HepG2 (cell line): ENCODE measurements around the gene DGCR8. TPM values are rescaled to one million over a fixed set of nuclear protein-coding genes. Genes with fewer than 3 reads are reported as not detected.

Source experiments
- ATAC-seq: fragments of 200-7000 bp; cut with Tn5 transposase; 3 replicates; pipeline ENCODE4 v1.9.1; 2020; ENCODE audit warnings: mild to moderate bottlenecking, moderate library complexity
- BruUV-seq: library from RNA; stranded (reverse); fragments of 400-500 nt; replicated peaks from 2 replicates; lab custom pipeline; 2021; lab: Mats Ljungman, UMichigan
- CTCF ChIA-PET: fragments of 300-600 bp; formaldehyde crosslinking; extraction: SDS; loops from one replicate; lab custom pipeline; 2021; ENCODE audit warnings: low total read pairs, inconsistent platforms, low intra/inter-chr PET ratio; lab: Yijun Ruan, JAX
- POLR2A ChIA-PET: fragments of 350-600 bp; sonication (Branson Sonifier 250); formaldehyde crosslinking; loops from one replicate; lab custom pipeline; 2020; ENCODE audit warnings: antibody characterized with exemption, inconsistent platforms; lab: Yijun Ruan, JAX
- DNase-seq: peaks from one replicate; pipeline ENCODE4 v3.0.0-alpha.2; 2015; ENCODE audit warnings: low spot score
- FAIRE-seq: peaks from 3 replicates; lab custom pipeline; 2011; peaks lifted over from hg19 to GRCh38; lab: Jason Lieb, UNC
- H2AFZ ChIP-seq: one replicate; pipeline ENCODE4 v1.6.1; 2011; ENCODE audit warnings: low read length, inconsistent platforms
- H3K27ac ChIP-seq: fragments of 300-600 bp; 3 replicates; pipeline ENCODE4 v1.8.0; 2011; ENCODE audit warnings: mixed run types, mild to moderate bottlenecking, mixed read lengths, low read length, inconsistent platforms; ENCODE audit not compliant: insufficient read depth; ENCODE audit errors: extremely low read length
- H3K27me3 ChIP-seq, 2 experiments: fragments of 200-600 bp in 1 of 2; 2 replicates in 1 of 2; 3 replicates in 1 of 2; pipeline versions ENCODE4 v1.6.0 to v1.8.0; 2011; ENCODE audit warnings: low read length in 2 of 2, mild to moderate bottlenecking in 2 of 2, moderate library complexity in 2 of 2, inconsistent platforms in 1 of 2; ENCODE audit not compliant: insufficient read depth in 2 of 2, control insufficient read depth in 1 of 2
- H3K36me3 ChIP-seq, 2 experiments: fragments of 200-600 bp in 1 of 2; replicated peaks in 1 of 2; 2 replicates in 1 of 2; 3 replicates in 1 of 2; pipeline versions ENCODE4 v1.5.1 to v1.8.0; 2011; ENCODE audit warnings: low read length in 2 of 2, inconsistent platforms in 1 of 2; ENCODE audit not compliant: insufficient read depth in 2 of 2, control insufficient read depth in 1 of 2
- H3K4me1 ChIP-seq: 2 replicates; pipeline ENCODE4 v1.5.1; 2012; ENCODE audit warnings: low read length, inconsistent platforms; ENCODE audit not compliant: insufficient read depth
- H3K4me2 ChIP-seq: 2 replicates; pipeline ENCODE4 v1.6.0; 2011; ENCODE audit warnings: low read depth, low read length, inconsistent platforms
- H3K4me3 ChIP-seq, 3 experiments: fragments of 200-600 bp in 1 of 3; sonication (generic), shearing (Covaris generic) in 1 of 3; replicated peaks in 1 of 3; 2 replicates each; pipeline ENCODE4 v1.5.1; 2011 to 2016; ENCODE audit warnings: low read length in 3 of 3, inconsistent platforms in 2 of 3, low read depth in 2 of 3, mild to moderate bottlenecking in 2 of 3, control low read depth in 1 of 3, mixed read lengths in 1 of 3; ENCODE audit not compliant: insufficient read depth in 1 of 3
- H3K79me2 ChIP-seq: one replicate; pipeline ENCODE4 v1.6.1; 2011; ENCODE audit warnings: low read length, inconsistent platforms; ENCODE audit not compliant: insufficient read depth
- H3K9ac ChIP-seq: 2 replicates; pipeline ENCODE4 v1.6.0; 2011; ENCODE audit warnings: mild to moderate bottlenecking, low read depth, low read length, inconsistent platforms; ENCODE audit not compliant: insufficient read depth
- H3K9me3 ChIP-seq: 2 replicates; pipeline ENCODE4 v1.5.1; 2012; ENCODE audit warnings: mild to moderate bottlenecking, low read length
- H4K20me1 ChIP-seq: 2 replicates; pipeline ENCODE4 v1.6.0; 2011; ENCODE audit warnings: inconsistent platforms, mild to moderate bottlenecking, low read length, moderate library complexity; ENCODE audit not compliant: insufficient read depth
- CREB1 ChIP-seq, 2 experiments: fragments of 450-650 bp in 1 of 2; IDR thresholded peaks; 2 replicates each; pipeline ENCODE4 v1.6.1; 2016 to 2017; ENCODE audit warnings: control low read depth in 1 of 2, mild to moderate bottlenecking in 1 of 2, missing compliant biosample characterization in 1 of 2, missing genetic modification characterization in 1 of 2
- FOXP1 ChIP-seq, 2 experiments: fragments of 450-650 bp in 1 of 2; IDR thresholded peaks; 2 replicates each; pipeline ENCODE4 v1.6.1; 2017 to 2018; ENCODE audit warnings: antibody characterized with exemption in 1 of 2
- MXD4 ChIP-seq: IDR thresholded peaks from 2 replicates; pipeline ENCODE4 v1.6.1; 2016; ENCODE audit warnings: mild to moderate bottlenecking, missing biosample characterization, missing genetic modification reagents
- SETDB1 ChIP-seq: sonication (generic); formaldehyde crosslinking; IDR thresholded peaks from 2 replicates; pipeline ENCODE4 v1.5.1; 2020; ENCODE audit warnings: missing genetic modification reagents, mild to moderate bottlenecking, borderline replicate concordance
- SPEN ChIP-seq: sonication (generic); formaldehyde crosslinking; IDR thresholded peaks from 2 replicates; pipeline ENCODE4 v1.5.1; 2020; ENCODE audit warnings: low read depth, mild to moderate bottlenecking, missing genetic modification reagents
- TCF7L2 ChIP-seq: IDR thresholded peaks from 2 replicates; pipeline ENCODE4 v1.6.1; 2011; ENCODE audit warnings: mild to moderate bottlenecking, low read depth, low read length, moderate library complexity
- ZBTB1 ChIP-seq: sonication (generic); formaldehyde crosslinking; IDR thresholded peaks from 2 replicates; pipeline ENCODE4 v1.4.0; 2020; ENCODE audit warnings: missing genetic modification reagents, borderline replicate concordance
- ZGPAT ChIP-seq: IDR thresholded peaks from 2 replicates; pipeline ENCODE4 v1.6.1; 2016; ENCODE audit warnings: mild to moderate bottlenecking
- ZNF232 ChIP-seq: sonication (generic); formaldehyde crosslinking; IDR thresholded peaks from 2 replicates; pipeline ENCODE4 v1.4.0; 2020; ENCODE audit warnings: missing genetic modification reagents, borderline replicate concordance
- ZNF687 ChIP-seq: sonication (generic); formaldehyde crosslinking; IDR thresholded peaks from 2 replicates; pipeline ENCODE4 v1.5.1; 2020; ENCODE audit warnings: mild to moderate bottlenecking, missing genetic modification reagents, moderate library complexity
- WGBS: methylation state at CpG from one replicate; pipeline ENCODE4 v1.1.6; 2017; ENCODE audit warnings: low lambda C conversion rate; 5-methylcytosine and 5-hydroxymethylcytosine counted together
- in situ Hi-C: cut with HindIII; loops from 2 replicates; pipeline ENCODE4 v1.10.0; 2017; ENCODE audit warnings: low pct_unique_long_range_greater_than_20kb; ENCODE audit not compliant: extremely low pct_ligation_motif_present
- intact Hi-C: fragments of 100-400 bp; cut with micrococcal nuclease; formaldehyde crosslinking; loops from one replicate; pipeline ENCODE4 v1.10.0; 2022; ENCODE audit not compliant: unreplicated experiment
- polyA plus RNA-seq, 8 experiments: library from polyadenylated mRNA; depleted of rRNA in 3 of 8; stranded (reverse) in 7 of 8; unstranded in 1 of 8; fragments of >200 nt; fragmentation: Illumina TruSeq in 4 of 8; extraction: Trizol in 4 of 8; gene quantifications; 2 replicates each; pipeline versions ENCODE4 v1.2.1 to v1.2.3, GENCODE V29; 2011 to 2016; ENCODE audit warnings: low read depth in 4 of 8, missing spikeins in 1 of 8, mixed read lengths in 1 of 8; ENCODE audit not compliant: insufficient read depth in 1 of 8
- total RNA-seq, 5 experiments: library from RNA; depleted of rRNA; stranded (reverse); fragments of >200 nt; fragmentation: Illumina TruSeq; extraction: Trizol; gene quantifications; 2 replicates each; pipeline ENCODE4 v1.2.3, GENCODE V29; 2016; ENCODE audit warnings: low read depth in 1 of 5
- TF ChIP-seq, protein P1 (sequence below): sonication (generic); formaldehyde crosslinking; IDR thresholded peaks from 2 replicates; pipeline ENCODE4 v1.5.0; 2020; ENCODE audit warnings: missing genetic modification reagents
- TF ChIP-seq, protein P2 (sequence below): IDR thresholded peaks from 2 replicates; pipeline ENCODE4 v1.6.1; 2016

Gene DGCR8
- total and polyA plus RNA-seq, 2 of the 13 experiments (the other 11 are each of a cell fraction or from before 2014, with no cell fraction given) = 10.2 to 23.2 TPM

DNA sequence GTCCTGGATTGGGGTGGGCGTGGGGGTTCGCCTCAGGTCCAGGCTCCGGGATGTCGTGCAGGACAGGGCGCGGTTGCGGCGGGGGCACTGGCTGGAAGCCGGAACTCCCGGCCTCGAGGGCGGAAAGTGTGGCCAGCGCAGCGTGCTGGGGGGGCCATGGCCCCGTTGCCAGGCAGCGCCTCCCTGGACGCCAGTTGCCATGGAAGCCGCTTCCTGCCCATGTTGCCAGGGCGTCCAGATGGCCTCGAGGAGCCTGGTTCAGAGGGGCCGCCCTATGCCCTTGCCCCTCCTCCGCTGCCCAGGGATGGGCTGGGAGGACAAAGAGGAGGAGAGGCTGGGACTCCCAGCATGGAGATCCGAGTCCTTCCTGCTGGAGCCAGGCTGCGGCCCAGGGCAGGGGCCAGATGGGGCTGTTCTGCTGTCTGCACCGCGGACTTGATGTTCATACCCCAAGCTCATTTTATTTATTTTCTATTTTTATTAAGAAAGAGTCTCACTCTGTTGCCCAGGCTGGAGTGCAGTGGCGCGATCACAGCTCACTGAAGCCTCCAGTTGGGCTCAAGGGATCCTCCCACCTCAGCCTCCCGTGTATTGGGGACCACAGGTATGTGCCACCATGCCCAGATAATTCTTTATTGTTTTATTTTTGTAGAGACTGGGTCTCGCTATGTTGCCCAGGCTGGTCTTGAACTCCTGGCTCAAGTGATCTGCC is 75.4 kb downstream of the DGCR8 start (continued):
- TF ChIP-seq MXD4 (CRISPR knock-in tag) (no peak), ZNF687 (CRISPR knock-in tag) (0 out of 2 replicates have a peak, but pooled peaks have one; percentile 7), FOXP1 (IDR thresholded peaks at IDR 0.05) (no peak), FOXP1 (CRISPR knock-in tag; IDR thresholded peaks at IDR 0.05) (no peak)
- TF ChIP-seq, protein P1, sequence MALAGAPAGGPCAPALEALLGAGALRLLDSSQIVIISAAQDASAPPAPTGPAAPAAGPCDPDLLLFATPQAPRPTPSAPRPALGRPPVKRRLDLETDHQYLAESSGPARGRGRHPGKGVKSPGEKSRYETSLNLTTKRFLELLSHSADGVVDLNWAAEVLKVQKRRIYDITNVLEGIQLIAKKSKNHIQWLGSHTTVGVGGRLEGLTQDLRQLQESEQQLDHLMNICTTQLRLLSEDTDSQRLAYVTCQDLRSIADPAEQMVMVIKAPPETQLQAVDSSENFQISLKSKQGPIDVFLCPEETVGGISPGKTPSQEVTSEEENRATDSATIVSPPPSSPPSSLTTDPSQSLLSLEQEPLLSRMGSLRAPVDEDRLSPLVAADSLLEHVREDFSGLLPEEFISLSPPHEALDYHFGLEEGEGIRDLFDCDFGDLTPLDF (CRISPR knock-in tag) = no peak

GRCh38 chr22:20156042-20156389 is 76.0 kb downstream of the DGCR8 start:
- CTCF ChIA-PET = interaction anchor here (1.2 to 4.1 kb wide), 3 partner anchors 112 to 300 kb away, joined by 3 to 28 read pairs (median 4); partner anchors contain the start of gene RTN4R

More at GRCh38 chr22:20156042-20156389, 76.0 kb downstream of the DGCR8 start:
- Histone ChIP-seq H3K4me2 (no peak overlapping the region), H3K79me2 (no peaks in the 10 kb centered on the region), H3K4me1 (no peaks in the 10 kb centered on the region), H3K27me3 (peaks cover 17 to 57% of the 10 kb centered on the region in 2 experiments), H3K36me3 (no peaks in the 10 kb centered on the region), H3K9ac (no peak overlapping the region), H3K9me3 (no peaks in the 10 kb centered on the region), H3K4me3 (no peak overlapping the region), H4K20me1 (no peaks in the 10 kb centered on the region), H2AFZ (no peak overlapping the region), H3K27ac (no peak overlapping the region)
- in situ Hi-C loops = loop anchor here (5.0 to 25.0 kb wide), 3 partner anchors 79 to 1194 kb away; no protein-coding TSS in a partner anchor
- POLR2A ChIA-PET = no interaction called here
- ATAC-seq (no peak), DNase-seq (no peak), FAIRE-seq (no peak)
- intact Hi-C loops = no loop called here
- no peak for TF ChIP-seq SPEN (CRISPR knock-in tag)
- TF ChIP-seq TCF7L2 = no peak
- no peak for TF ChIP-seq CREB1 (IDR thresholded peaks at IDR 0.05)
- no peak for TF ChIP-seq CREB1 (CRISPR knock-in tag; IDR thresholded peaks at IDR 0.05)
- TF ChIP-seq, protein P2, sequence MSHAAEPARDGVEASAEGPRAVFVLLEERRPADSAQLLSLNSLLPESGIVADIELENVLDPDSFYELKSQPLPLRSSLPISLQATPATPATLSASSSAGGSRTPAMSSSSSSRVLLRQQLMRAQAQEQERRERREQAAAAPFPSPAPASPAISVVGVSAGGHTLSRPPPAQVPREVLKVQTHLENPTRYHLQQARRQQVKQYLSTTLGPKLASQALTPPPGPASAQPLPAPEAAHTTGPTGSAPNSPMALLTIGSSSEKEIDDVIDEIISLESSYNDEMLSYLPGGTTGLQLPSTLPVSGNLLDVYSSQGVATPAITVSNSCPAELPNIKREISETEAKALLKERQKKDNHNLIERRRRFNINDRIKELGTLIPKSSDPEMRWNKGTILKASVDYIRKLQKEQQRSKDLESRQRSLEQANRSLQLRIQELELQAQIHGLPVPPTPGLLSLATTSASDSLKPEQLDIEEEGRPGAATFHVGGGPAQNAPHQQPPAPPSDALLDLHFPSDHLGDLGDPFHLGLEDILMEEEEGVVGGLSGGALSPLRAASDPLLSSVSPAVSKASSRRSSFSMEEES (CRISPR knock-in tag) = no peak
- no peak for TF ChIP-seq ZGPAT (CRISPR knock-in tag)
- no peak for TF ChIP-seq SETDB1 (CRISPR knock-in tag)
- no peak for TF ChIP-seq ZNF232
- no peak for TF ChIP-seq ZBTB1 (CRISPR knock-in tag)
- 0% methylated on average over 5 of the region's 7 CpGs for WGBS
- no TSS peak for BruUV-seq
